Measurements from ENCODE around the gene PSMB5. TPM values are rescaled to one million over a fixed set of nuclear protein-coding genes. Genes with fewer than 3 reads are reported as not detected.
A peak's percentile ranks its signal among the peaks of the same experiment; 100 is the strongest.
"Not testable (repeated sequence)": the region's sequence is repeated elsewhere in the genome, so short reads cannot be mapped to it uniquely, and the experiment has no call there.

The PSMB5 gene
- total RNA-seq, 1 experiment from 2014 or later: 447 TPM

DNA sequence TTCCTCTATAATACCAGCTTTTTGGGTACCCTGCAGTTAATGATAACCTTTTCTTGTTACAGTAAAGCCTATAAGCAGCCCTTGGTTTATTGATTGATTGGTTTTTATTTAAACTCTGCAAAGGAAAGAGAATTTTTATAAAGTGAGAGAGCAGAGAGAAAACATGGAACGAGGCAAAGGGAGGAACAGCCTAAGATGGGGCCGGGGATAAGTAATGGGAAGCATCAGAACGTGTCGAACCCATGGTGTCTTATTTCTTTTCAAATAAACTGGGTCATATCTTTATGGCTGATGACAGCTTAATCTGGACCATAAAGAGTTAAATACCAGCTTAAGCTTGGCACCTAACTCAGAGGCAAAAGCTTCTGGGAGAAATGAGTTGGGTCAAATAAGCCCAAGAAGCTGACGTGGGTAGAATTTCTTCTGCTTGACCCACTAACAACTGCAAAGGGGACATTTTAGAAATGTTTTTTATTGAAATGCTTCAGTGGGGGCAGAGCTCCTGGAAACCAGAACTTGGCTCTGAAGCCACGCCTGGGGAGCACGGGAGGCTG is 12.7 kb downstream of the PSMB5 start:
- DNase-seq (ENCODE audit: low spot score): no peak
- in situ Hi-C loops (cut with HindIII; ENCODE audit: low sequenced_read_pairs): no loop called here

GRCh38 chr14:23021434-23021833 is 13.3 kb downstream of the PSMB5 start:
- DNase-seq (ENCODE audit: low spot score): no peak

GRCh38 chr14:23020143-23021128 is 14.3 kb downstream of the PSMB5 start:
- in situ Hi-C loops (cut with HindIII; ENCODE audit: low sequenced_read_pairs): no loop called here
- DNase-seq (ENCODE audit: low spot score): no peak

More at GRCh38 chr14:23021434-23021833, 13.3 kb downstream of the PSMB5 start:
- in situ Hi-C loops (cut with HindIII; ENCODE audit: low sequenced_read_pairs): no loop called here

GRCh38 chr14:23018107-23018506 is 16.6 kb downstream of the PSMB5 start:
- DNase-seq (ENCODE audit: low spot score): no peak
- in situ Hi-C loops (cut with HindIII; ENCODE audit: low sequenced_read_pairs): no loop called here

GRCh38 chr14:23017091-23017490 is 17.6 kb downstream of the PSMB5 start:
- in situ Hi-C loops (cut with HindIII; ENCODE audit: low sequenced_read_pairs): no loop called here
- no peak for DNase-seq (ENCODE audit: low spot score)

DNA sequence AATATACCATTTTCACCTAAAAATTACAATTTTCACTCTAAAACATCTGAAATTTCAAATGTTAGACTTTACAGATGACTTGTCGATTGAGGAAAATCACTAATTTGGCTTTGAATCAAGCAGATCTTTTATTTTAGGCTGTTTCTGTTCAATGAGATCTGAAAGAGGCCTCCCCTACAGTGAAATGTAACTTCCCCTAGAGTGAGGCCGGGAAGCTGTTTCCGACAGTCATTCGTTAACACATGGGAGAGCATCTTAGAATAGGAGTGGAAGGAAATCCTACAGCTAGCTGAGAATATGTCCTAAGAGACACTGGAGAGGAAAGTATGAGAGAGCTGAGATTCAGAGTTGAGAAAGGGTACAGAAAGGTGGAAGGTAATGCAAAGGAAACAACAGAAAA is 19.1 kb downstream of the PSMB5 start:
- in situ Hi-C loops (cut with HindIII; ENCODE audit: low sequenced_read_pairs): no loop called here
- DNase-seq (ENCODE audit: low spot score): no peak

- DNase-seq (ENCODE audit: low spot score); in situ Hi-C loops (cut with HindIII; ENCODE audit: low sequenced_read_pairs): not testable (repeated sequence)
Measured at GRCh38 chr14:23013749-23014054, 21.0 kb downstream of the PSMB5 start.

- in situ Hi-C loops (cut with HindIII; ENCODE audit: low sequenced_read_pairs): no loop called here
- DNase-seq (ENCODE audit: low spot score): no peak
Measured at GRCh38 chr14:23013054-23013748, 21.5 kb downstream of the PSMB5 start.

GRCh38 chr14:23009939-23010726 is 24.6 kb downstream of the PSMB5 start, which contains the start of gene C14orf93:
TSS of gene C14orf93 (minus strand) at chr14:23010143. CDS start at chr14:22999023, 11,120 bp downstream.
- peak; percentile 83 for DNase-seq (ENCODE audit: low spot score)
- in situ Hi-C loops (cut with HindIII; ENCODE audit: low sequenced_read_pairs): no loop called here

DNA sequence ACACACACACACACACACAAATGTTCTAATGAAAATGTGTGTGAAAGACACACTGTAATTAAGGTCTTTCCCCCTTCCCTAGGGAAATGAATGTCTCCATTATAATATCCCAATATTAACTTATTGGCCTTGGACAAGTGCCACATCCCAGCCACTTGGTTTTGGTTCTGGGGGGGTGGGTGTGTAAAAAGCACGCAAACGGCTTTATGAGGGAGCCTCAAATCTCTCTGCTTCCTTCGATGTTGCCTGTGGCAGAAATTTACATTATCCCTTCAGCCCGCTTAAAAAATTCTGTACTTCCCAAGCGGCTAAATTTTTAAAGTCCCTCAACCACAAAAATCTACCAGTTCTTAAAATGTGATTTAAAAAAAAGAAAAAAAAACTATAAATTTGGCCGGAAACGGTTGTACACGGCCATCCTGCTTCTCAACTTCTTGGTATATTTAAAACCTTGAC is 25.2 kb downstream of the PSMB5 start:
- in situ Hi-C loops (cut with HindIII; ENCODE audit: low sequenced_read_pairs): no loop called here
- DNase-seq (ENCODE audit: low spot score): peak; percentile 12

DNA sequence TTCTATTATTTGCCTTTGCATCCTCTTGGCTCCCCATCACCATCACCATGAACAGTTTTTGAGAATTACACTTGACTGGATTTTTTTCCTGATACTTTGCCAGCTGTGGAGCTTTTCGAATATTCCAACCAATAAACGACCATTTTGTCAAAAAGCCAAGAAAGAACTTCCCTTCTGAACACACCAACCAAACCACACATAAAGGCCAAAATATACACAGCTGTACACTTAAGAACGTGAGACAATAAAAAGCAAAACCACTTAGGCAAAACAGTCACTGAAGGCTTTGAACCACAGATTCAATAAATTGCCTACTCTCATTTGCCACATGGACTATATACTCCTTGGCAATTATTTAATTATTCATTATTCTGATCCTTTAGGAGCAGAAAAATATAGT is 25.9 kb downstream of the PSMB5 start:
- no peak for DNase-seq (ENCODE audit: low spot score)
- in situ Hi-C loops (cut with HindIII; ENCODE audit: low sequenced_read_pairs): no loop called here

DNA sequence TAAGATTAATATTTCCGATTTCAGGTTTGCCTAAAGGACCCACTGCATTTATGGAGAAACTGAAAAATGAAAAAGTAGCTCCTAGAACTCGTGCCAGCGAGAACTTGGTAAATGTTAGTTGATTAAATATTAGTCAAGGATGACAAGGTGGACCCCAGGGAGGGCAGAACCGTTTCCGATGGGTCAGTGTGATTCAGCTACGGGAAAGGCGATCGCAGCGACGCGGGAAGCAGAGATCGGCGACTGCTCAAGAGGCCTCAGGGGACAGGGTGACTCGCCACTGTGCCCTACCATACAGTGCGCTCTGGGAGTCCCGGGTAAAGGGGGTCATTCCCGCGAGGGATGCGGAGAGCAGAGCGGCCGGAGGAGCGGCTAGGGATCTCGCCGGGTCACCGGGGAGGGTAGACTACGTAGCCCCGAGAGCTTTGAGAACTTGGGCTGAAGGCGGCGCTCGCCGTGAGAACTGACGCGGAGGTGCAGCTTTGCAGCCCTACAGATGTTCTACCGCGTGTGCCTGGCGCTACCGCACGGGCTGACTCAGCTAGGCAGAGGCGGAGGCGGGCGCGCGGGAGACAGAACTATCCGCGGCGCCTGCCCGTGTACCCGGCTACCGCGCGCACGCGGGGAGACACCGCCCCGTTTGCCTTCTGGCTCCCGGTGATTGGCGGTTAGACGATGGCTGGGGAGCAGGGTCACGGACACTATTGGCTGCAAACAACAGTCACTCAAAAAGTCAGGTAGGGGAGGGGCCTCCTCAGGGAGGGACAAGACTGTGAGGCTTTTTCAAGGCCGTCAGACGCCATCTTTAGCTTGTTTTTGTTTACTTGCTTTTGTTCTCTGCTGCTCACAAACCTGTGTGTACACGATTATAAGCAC is 27.9 kb downstream of the PSMB5 start:
- in situ Hi-C loops (cut with HindIII; ENCODE audit: low sequenced_read_pairs): no loop called here
- DNase-seq (ENCODE audit: low spot score): peak; percentile 100

DNA sequence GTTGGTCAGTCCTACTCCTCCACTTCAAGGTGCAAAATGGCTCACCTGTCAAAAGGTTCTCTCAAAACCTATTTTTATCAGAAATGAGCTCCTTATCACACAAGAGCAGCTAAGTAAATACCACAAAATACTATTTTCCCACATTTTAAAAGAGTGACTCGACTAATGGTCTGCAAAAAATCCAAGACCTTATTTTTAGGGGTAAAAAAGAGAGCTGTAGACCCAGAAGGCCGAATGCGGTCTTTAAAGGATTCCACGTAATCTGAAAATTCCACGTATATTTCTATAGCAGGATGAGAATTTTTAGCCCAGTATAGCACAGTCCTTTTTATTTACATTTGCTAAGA is 28.5 kb downstream of the PSMB5 start:
- peak; percentile 38 for DNase-seq (ENCODE audit: low spot score)
- in situ Hi-C loops (cut with HindIII; ENCODE audit: low sequenced_read_pairs): no loop called here

DNA sequence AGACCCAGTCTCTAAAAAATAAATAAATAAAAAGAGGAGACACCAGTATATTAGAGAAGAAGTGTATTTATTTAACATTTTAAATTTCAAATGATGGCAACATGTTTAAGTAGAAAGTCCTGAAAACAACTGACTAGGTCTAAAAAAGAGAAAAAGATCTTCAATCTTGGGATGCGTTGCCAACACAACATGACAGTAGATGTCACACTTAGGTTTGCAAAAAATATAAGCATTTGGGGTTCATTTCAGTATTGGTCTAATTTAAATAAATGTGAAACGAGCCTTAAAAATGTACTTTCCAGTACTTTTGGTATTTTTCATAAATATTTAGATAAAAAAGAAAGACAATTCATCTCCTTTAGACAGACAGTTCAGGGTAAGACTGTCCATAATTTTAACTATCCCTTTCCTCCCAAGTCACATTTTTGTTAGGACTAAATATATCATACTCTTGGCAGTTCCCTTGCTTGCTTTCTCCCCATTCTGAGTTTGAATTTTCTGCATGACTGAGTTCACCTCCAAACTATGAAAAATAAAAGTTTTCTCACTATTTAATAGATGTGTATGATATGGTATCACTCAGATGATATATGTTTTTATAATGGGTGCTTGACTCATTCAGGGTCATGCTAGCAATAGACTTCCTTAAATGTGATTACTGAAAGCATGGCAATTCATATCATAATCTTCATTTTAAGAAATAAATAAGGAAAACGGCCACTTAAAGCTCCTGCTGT is 29.1 kb downstream of the PSMB5 start:
- in situ Hi-C loops (cut with HindIII; ENCODE audit: low sequenced_read_pairs): no loop called here
- no peak for DNase-seq (ENCODE audit: low spot score)

DNA sequence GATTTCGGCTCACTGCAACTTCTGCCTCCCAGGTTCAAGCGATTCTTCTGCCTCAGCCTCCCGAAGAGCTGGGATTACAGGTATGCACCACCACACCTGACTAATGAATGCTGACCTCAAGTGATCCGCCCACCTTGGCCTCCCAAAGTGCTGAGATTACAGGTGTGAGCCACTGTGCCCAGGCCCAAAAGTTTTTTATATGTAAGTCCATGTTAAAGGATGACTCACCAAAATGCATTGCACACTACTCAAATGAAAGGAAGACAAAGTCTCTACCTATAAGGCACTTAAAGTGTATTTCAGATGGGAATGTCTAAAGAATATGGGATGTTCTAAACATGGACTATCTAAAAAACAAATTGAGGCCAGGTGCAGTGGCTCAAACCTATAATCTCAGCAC is 30.4 kb downstream of the PSMB5 start:
- not testable (repeated sequence) for DNase-seq (ENCODE audit: low spot score)

DNA sequence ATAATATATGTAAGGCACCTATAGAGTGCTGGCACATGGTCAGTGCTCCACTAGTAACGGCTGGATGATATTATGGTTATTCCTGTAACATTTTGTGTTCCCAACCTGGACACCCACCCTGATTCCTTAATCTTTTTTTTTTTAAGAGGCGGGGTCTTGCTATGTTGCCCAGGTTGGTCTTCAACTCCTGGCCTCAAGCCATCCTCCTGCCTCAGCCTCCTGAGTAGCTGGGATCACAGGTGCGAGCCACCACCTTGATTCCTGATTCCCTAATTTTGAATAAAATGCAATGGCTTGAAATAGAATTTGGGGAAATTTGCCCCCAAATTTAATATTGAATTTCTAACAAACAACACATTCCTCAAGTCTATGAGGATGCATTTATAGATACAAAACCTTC is 32.1 kb downstream of the PSMB5 start:
- in situ Hi-C loops (cut with HindIII; ENCODE audit: low sequenced_read_pairs): no loop called here

More for the DNA sequence above, 30.4 kb downstream of the PSMB5 start:
- in situ Hi-C loops (cut with HindIII; ENCODE audit: low sequenced_read_pairs): not testable (repeated sequence)

DNA sequence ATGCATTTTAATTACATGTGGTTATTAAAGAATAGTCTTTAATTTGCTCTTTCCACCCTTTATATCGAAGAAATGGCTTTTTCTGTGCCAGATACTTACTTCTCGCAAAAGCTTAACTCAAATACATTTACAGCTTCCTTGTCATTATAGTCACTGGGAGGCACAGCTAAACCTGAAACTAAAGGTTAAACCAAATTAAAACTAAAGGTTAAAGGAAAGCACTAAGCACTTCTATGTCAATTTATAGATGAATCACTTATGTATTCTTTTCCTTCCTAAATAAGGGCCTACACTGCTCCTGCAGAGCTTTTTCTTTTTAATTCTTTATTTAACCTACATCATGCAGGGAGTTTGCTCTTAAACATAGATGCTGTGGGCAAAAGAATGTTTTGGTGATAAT is 33.8 kb downstream of the PSMB5 start:
- DNase-seq (ENCODE audit: low spot score): no peak
- in situ Hi-C loops (cut with HindIII; ENCODE audit: low sequenced_read_pairs): no loop called here

More for the DNA sequence above, 32.1 kb downstream of the PSMB5 start:
- no peak for DNase-seq (ENCODE audit: low spot score)
